H1 (cell line): ENCODE measurements around the gene LMX1B. TPM values are rescaled to one million over a fixed set of nuclear protein-coding genes. Genes with fewer than 3 reads are reported as not detected.

Experiments
- CTCF ChIA-PET: fragments of 300-600 bp; sonication (Branson Sonifier 250); formaldehyde crosslinking; loops from one replicate; lab custom pipeline; 2021; ENCODE audit not compliant: partially characterized antibody; lab: Charles Lee
- POLR2A ChIA-PET: fragments of 300-600 bp; sonication (Branson Sonifier 250); formaldehyde crosslinking; loops from one replicate; lab custom pipeline; 2021; ENCODE audit warnings: inconsistent platforms; ENCODE audit not compliant: partially characterized antibody; lab: Charles Lee
- DNase-seq, 2 experiments: peaks; one replicate each; pipeline versions ENCODE4 v3.0.0 to v3.0.0-alpha.2; 2010 to 2022; ENCODE audit warnings: low spot score in 2 of 2, low read depth in 1 of 2, mixed read lengths in 1 of 2
- FAIRE-seq: peaks from 2 replicates; lab custom pipeline; 2011; peaks lifted over from hg19 to GRCh38; lab: Jason Lieb, UNC
- H2AFZ ChIP-seq: 2 replicates; pipeline ENCODE4 v1.8.1; 2012; ENCODE audit warnings: low read length, inconsistent platforms
- H2AK5ac ChIP-seq: 2 replicates; pipeline ENCODE4 v1.6.1; 2013; ENCODE audit warnings: low read depth, low read length
- H2BK120ac ChIP-seq: replicated peaks from 2 replicates; pipeline ENCODE3; 2013; ENCODE audit warnings: low read depth, low read length, inconsistent platforms
- H2BK12ac ChIP-seq: 2 replicates; pipeline ENCODE4 v1.6.1; 2013; ENCODE audit warnings: low read depth, low read length
- H2BK15ac ChIP-seq: 2 replicates; pipeline ENCODE4 v1.6.1; 2013; ENCODE audit warnings: low read length
- H2BK20ac ChIP-seq: 2 replicates; pipeline ENCODE4 v1.6.1; 2013; ENCODE audit warnings: low read length
- H2BK5ac ChIP-seq: 2 replicates; pipeline ENCODE4 v1.6.1; 2013; ENCODE audit warnings: low read depth, low read length
- H3K14ac ChIP-seq: 2 replicates; pipeline ENCODE4 v1.6.1; 2013; ENCODE audit warnings: inconsistent platforms; ENCODE audit not compliant: insufficient read length
- H3K18ac ChIP-seq: 2 replicates; pipeline ENCODE4 v1.6.1; 2013; ENCODE audit warnings: low read length; ENCODE audit errors: extremely low read depth
- H3K23ac ChIP-seq: 2 replicates; pipeline ENCODE4 v1.6.1; 2013; ENCODE audit warnings: inconsistent platforms; ENCODE audit not compliant: insufficient read length
- H3K23me2 ChIP-seq: 2 replicates; pipeline ENCODE4 v1.6.1; 2013; ENCODE audit warnings: low read depth, low read length
- H3K27ac ChIP-seq: 2 replicates; pipeline ENCODE4 v1.6.1; 2011; ENCODE audit warnings: low read depth, low read length, inconsistent platforms
- H3K27me3 ChIP-seq, 4 experiments: replicated peaks in 1 of 4; 1 replicate in 1 of 4; 2 replicates in 3 of 4; pipeline versions ENCODE4 v1.6.1 to v1.8.1; 2011 to 2013; ENCODE audit warnings: low read length in 3 of 4, mild to moderate bottlenecking in 3 of 4, inconsistent platforms in 2 of 4, mixed read lengths in 2 of 4, moderate library complexity in 1 of 4; ENCODE audit not compliant: control insufficient read depth in 3 of 4, insufficient read depth in 3 of 4; ENCODE audit errors: extremely low read depth in 1 of 4
- H3K36me3 ChIP-seq, 4 experiments: 2 replicates each; pipeline versions ENCODE4 v1.6.1 to v1.8.1; 2011 to 2013; ENCODE audit warnings: mild to moderate bottlenecking in 4 of 4, low read length in 3 of 4, moderate library complexity in 2 of 4, control low read depth in 1 of 4, inconsistent platforms in 1 of 4; ENCODE audit not compliant: insufficient read depth in 4 of 4, control insufficient read depth in 2 of 4
- H3K4ac ChIP-seq: replicated peaks from 2 replicates; pipeline ENCODE3; 2013; ENCODE audit warnings: low read length, low read depth, mixed read lengths, inconsistent platforms; ENCODE audit not compliant: insufficient read length
- H3K4me1 ChIP-seq, 4 experiments: replicated peaks in 1 of 4; 1 replicate in 1 of 4; 2 replicates in 3 of 4; pipeline versions ENCODE4 v1.6.1 to v1.8.1; 2011 to 2013; ENCODE audit warnings: low read length in 3 of 4, inconsistent platforms in 2 of 4, mixed read lengths in 1 of 4; ENCODE audit not compliant: insufficient read depth in 4 of 4, control insufficient read depth in 3 of 4
- H3K4me2 ChIP-seq, 2 experiments: 2 replicates each; pipeline versions ENCODE4 v1.6.1 to v1.8.1; 2011 to 2013; ENCODE audit warnings: low read depth in 2 of 2, low read length in 2 of 2, control low read depth in 1 of 2, inconsistent platforms in 1 of 2, mild to moderate bottlenecking in 1 of 2; ENCODE audit not compliant: insufficient read depth in 1 of 2
- H3K4me3 ChIP-seq, 4 experiments: fragments of 200-600, 300-600 bp in 1 of 4; sonication (generic), shearing (Covaris generic), sonication (Bioruptor Twin) in 1 of 4; 2 replicates each; pipeline versions ENCODE4 v1.5.1 to v1.8.1; 2011 to 2016; ENCODE audit warnings: low read length in 4 of 4, low read depth in 3 of 4, control low read depth in 2 of 4, inconsistent platforms in 2 of 4, mild to moderate bottlenecking in 2 of 4, mixed read lengths in 1 of 4, moderate library complexity in 1 of 4; ENCODE audit not compliant: insufficient read depth in 2 of 4; ENCODE audit errors: extremely low read depth in 1 of 4
- H3K56ac ChIP-seq: replicated peaks from 2 replicates; pipeline ENCODE3; 2013; ENCODE audit warnings: low read depth, mild to moderate bottlenecking, mixed read lengths, low read length, inconsistent platforms; ENCODE audit not compliant: insufficient read length
- H3K79me1 ChIP-seq: 2 replicates; pipeline ENCODE4 v1.6.1; 2013; ENCODE audit warnings: low read depth, low read length, control low read depth
- H3K79me2 ChIP-seq, 2 experiments: 2 replicates each; pipeline versions ENCODE4 v1.6.1 to v1.8.1; 2012 to 2013; ENCODE audit warnings: low read length in 2 of 2, mild to moderate bottlenecking in 2 of 2, inconsistent platforms in 1 of 2; ENCODE audit not compliant: insufficient read depth in 2 of 2, control insufficient read depth in 1 of 2
- H3K9ac ChIP-seq, 4 experiments: replicated peaks in 1 of 4; 1 replicate in 1 of 4; 2 replicates in 3 of 4; pipeline versions ENCODE4 v1.6.1 to v1.8.1; 2011 to 2013; ENCODE audit warnings: low read depth in 3 of 4, low read length in 3 of 4, control low read depth in 2 of 4, mild to moderate bottlenecking in 2 of 4, moderate library complexity in 2 of 4, inconsistent platforms in 1 of 4; ENCODE audit errors: extremely low read depth in 1 of 4
- H3K9me3 ChIP-seq, 2 experiments: 2 replicates each; pipeline versions ENCODE4 v1.6.1 to v1.8.1; 2012 to 2013; ENCODE audit warnings: mild to moderate bottlenecking in 2 of 2, moderate library complexity in 2 of 2, control low read depth in 1 of 2, inconsistent platforms in 1 of 2, low read depth in 1 of 2, low read length in 1 of 2, mixed read lengths in 1 of 2; ENCODE audit not compliant: insufficient read depth in 2 of 2
- H4K20me1 ChIP-seq, 2 experiments: replicated peaks in 1 of 2; 2 replicates each; pipeline versions ENCODE3 to v1.8.1; 2011 to 2013; ENCODE audit warnings: inconsistent platforms in 2 of 2, low read length in 2 of 2, mild to moderate bottlenecking in 1 of 2; ENCODE audit not compliant: insufficient read depth in 2 of 2, control insufficient read depth in 1 of 2
- H4K5ac ChIP-seq: 2 replicates; pipeline ENCODE4 v1.6.1; 2013; ENCODE audit warnings: low read length, low read depth, mixed read lengths, inconsistent platforms; ENCODE audit not compliant: insufficient read length
- H4K8ac ChIP-seq: 2 replicates; pipeline ENCODE4 v1.8.0; 2013; ENCODE audit warnings: mild to moderate bottlenecking, moderate library complexity, low read length, inconsistent platforms; ENCODE audit not compliant: insufficient read depth; ENCODE audit errors: extremely low read depth
- H4K91ac ChIP-seq: replicated peaks from 2 replicates; pipeline ENCODE3; 2013; ENCODE audit warnings: low read length, mixed read lengths, inconsistent platforms; ENCODE audit not compliant: insufficient read length
- FOSL1 ChIP-seq: IDR thresholded peaks from 2 replicates; pipeline ENCODE4 v1.6.1; 2011; ENCODE audit warnings: mild to moderate bottlenecking, low read depth, low read length, moderate library complexity; ENCODE audit not compliant: insufficient read depth
- NRF1 ChIP-seq: IDR thresholded peaks from 2 replicates; pipeline ENCODE4 v1.6.1; 2011; ENCODE audit warnings: mild to moderate bottlenecking, low read depth, low read length, improper control_type of control experiment
- SIRT6 ChIP-seq: IDR thresholded peaks from one replicate; pipeline ENCODE4 v1.7.1; 2012; ENCODE audit warnings: low read length, inconsistent platforms
- YY1 ChIP-seq: IDR thresholded peaks from 2 replicates; pipeline ENCODE4 v1.6.1; 2011; ENCODE audit warnings: low read depth, mild to moderate bottlenecking, low read length
- WGBS, 2 experiments: shearing (Covaris generic) in 1 of 2; methylation state at CpG; one replicate each; pipeline versions ENCODE4 v1.1.6 to v1.1.7; 2013 to 2015; ENCODE audit warnings: low lambda C conversion rate in 2 of 2, mixed read lengths in 2 of 2, inconsistent platforms in 1 of 2, low coverage in 1 of 2, missing lambda C conversion rate in 1 of 2; ENCODE audit not compliant: insufficient replicate concordance in 2 of 2, insufficient coverage in 1 of 2, insufficient read length in 1 of 2; ENCODE audit errors: extremely low coverage in 1 of 2, missing lambda C conversion rate in 1 of 2; 5-methylcytosine and 5-hydroxymethylcytosine counted together
- polyA plus RNA-seq, 7 experiments: library from polyadenylated mRNA; depleted of rRNA in 3 of 7; stranded (reverse) in 5 of 7; unstranded in 2 of 7; fragments of >200 nt in 5 of 7; fragments of 200-250 nt in 2 of 7; gene quantifications; 1 replicate in 5 of 7; 2 replicates in 1 of 7; 4 replicates in 1 of 7; pipeline versions ENCODE4 v1.2.1 to v1.2.3, GENCODE V29; 2011 to 2013; ENCODE audit warnings: missing spikeins in 2 of 7, mixed read lengths in 2 of 7
- total RNA-seq: library from RNA; stranded (reverse); fragmentation: NEBNext Ultra II Directional; extraction: Animal tissue kit (Norgen Biotek cat#: 25700); gene quantifications from 2 replicates; pipeline ENCODE4 v1.2.1, GENCODE V29; 2021

Gene LMX1B
- total and polyA plus RNA-seq, 2 of the 8 experiments (the other 6 are each of a cell fraction or from before 2014, with no cell fraction given), result 0.09 to 0.37 TPM

DNA sequence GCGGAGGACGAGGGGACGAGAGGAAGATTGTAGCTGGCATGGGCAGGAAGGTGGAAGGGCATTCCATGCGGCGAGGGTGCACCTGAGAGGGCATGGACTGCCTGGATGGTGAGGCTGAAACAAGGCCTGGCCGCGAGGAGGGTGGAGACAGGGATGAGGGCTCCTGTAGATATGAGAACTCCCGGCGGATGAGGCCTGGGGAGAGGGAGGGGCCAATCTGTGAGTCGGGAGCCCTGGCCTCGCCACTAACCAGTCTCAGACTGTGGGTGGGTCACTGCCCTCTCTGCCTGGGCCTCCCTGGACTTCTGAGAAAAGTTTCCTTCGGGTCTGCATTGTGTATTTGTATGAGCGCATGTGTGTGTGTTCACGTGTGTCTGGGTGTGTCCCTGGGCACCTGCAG, 55.4 kb downstream of the LMX1B start:
- FAIRE-seq (no peak), DNase-seq (no peak)
- no peak overlapping the region for H4K5ac ChIP-seq
- no peak overlapping the region for H3K27ac ChIP-seq
- H3K9me3 ChIP-seq, result no peaks in the 10 kb centered on the region
- H4K20me1 ChIP-seq, result no peaks in the 10 kb centered on the region
- ChIA-PET POLR2A (interaction anchor here (1.9 kb wide), 1 partner anchor 12 kb away, joined by 10 read pairs; no protein-coding TSS in a partner anchor), CTCF (interaction anchor here (1.2 to 5.2 kb wide), 3 partner anchors 9 to 54 kb away, joined by 3 to 64 read pairs (median 19); no protein-coding TSS in a partner anchor)
- H2AK5ac ChIP-seq, result peak overlapping the region; percentile 93; the same call in 1 of the 2 replicates
- H2AFZ ChIP-seq, result no peak overlapping the region
- peak overlapping the region; percentile 97; the same call in 1 of the 2 replicates for H2BK15ac ChIP-seq
- peak overlapping the region; percentile 39 for H4K8ac ChIP-seq
- H3K4ac ChIP-seq, result peak overlapping the region; percentile 55
- no peaks in the 10 kb centered on the region for H3K36me3 ChIP-seq
- H3K27me3 ChIP-seq, result peaks cover 0 to 13% (median 4%) of the 10 kb centered on the region in 4 experiments; a peak in 4 of 7 replicates
- H3K23ac ChIP-seq, result no peak overlapping the region
- no peak overlapping the region for H3K4me2 ChIP-seq
- TF ChIP-seq NRF1, result no peak
- no peak for TF ChIP-seq SIRT6
- no peak for TF ChIP-seq YY1
- TF ChIP-seq FOSL1, result no peak
- H2BK20ac ChIP-seq, result peak overlapping the region; percentile 67
- no peak overlapping the region for H3K9ac ChIP-seq
- H4K91ac ChIP-seq, result peak overlapping the region; percentile 96
- no peaks in the 10 kb centered on the region for H3K79me1 ChIP-seq
- peak overlapping the region; percentile 73 for H2BK120ac ChIP-seq
- no peak overlapping the region for H3K4me3 ChIP-seq
- no peaks in the 10 kb centered on the region for H3K79me2 ChIP-seq
- no peak overlapping the region for H3K56ac ChIP-seq
- H3K23me2 ChIP-seq, result 0 out of 2 replicates have a peak, but pooled peaks cover 2% of the 10 kb centered on the region
- peaks cover 11 to 62% (median 48%) of the 10 kb centered on the region in 4 experiments for H3K4me1 ChIP-seq
- peak overlapping the region; percentile 98 for H2BK12ac ChIP-seq
- no peak overlapping the region for H3K14ac ChIP-seq
- peak overlapping the region; percentile 82 for H3K18ac ChIP-seq
- WGBS, 2 experiments, result 75% methylated on average over 14 of the region's 14 CpGs; no CpG with 5 or more reads in 1 of the 2 experiments
- peak overlapping the region; percentile 83; the same call in 1 of the 2 replicates for H2BK5ac ChIP-seq
